C4-2B (cell line): ENCODE results near the gene PTPRN2.

ENCODE experiments used
- CTCF ChIP-seq: fragments of 450-650 bp; conservative IDR thresholded peaks from 2 replicates; pipeline ENCODE4 v1.5.1; 2017; ENCODE audit warnings: mild to moderate bottlenecking
- ZFX ChIP-seq: fragments of 450-650 bp; IDR thresholded peaks from 2 replicates; pipeline ENCODE4 v1.6.1; 2017

- TF ChIP-seq CTCF (no peak), ZFX (no peak)
Measured at GRCh38 chr7:157517782-157518513, 1069.7 kb downstream of the PTPRN2 start.
